ENCODE results near the gene KRT71.

KRT71 gene

GRCh38 chr12:52519826-52520662, 32.9 kb downstream of the KRT71 start, which contains the start of gene KRT5:
TSS of gene KRT5 (minus strand) at chr12:52520394. CDS start at chr12:52520296, 98 bp downstream.
- TF ChIP-seq, protein P1, sequence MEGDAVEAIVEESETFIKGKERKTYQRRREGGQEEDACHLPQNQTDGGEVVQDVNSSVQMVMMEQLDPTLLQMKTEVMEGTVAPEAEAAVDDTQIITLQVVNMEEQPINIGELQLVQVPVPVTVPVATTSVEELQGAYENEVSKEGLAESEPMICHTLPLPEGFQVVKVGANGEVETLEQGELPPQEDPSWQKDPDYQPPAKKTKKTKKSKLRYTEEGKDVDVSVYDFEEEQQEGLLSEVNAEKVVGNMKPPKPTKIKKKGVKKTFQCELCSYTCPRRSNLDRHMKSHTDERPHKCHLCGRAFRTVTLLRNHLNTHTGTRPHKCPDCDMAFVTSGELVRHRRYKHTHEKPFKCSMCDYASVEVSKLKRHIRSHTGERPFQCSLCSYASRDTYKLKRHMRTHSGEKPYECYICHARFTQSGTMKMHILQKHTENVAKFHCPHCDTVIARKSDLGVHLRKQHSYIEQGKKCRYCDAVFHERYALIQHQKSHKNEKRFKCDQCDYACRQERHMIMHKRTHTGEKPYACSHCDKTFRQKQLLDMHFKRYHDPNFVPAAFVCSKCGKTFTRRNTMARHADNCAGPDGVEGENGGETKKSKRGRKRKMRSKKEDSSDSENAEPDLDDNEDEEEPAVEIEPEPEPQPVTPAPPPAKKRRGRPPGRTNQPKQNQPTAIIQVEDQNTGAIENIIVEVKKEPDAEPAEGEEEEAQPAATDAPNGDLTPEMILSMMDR (conservative IDR thresholded peaks at IDR 0.05; ENCODE audit: low read depth, low read length) = no peak
- Histone ChIP-seq H4K20me1 (ENCODE audit: insufficient read depth) (no peaks in the 10 kb centered on the region), H3K9ac (no peak within 1 kb of the TSS), H3K36me3 (ENCODE audit: insufficient read depth) (no peaks in the 10 kb centered on the region), H3K27me3 (ENCODE audit: insufficient read depth, low read depth) (peaks cover 20% of the 10 kb centered on the region; the same call in 1 of the 2 replicates), H3K4me3 (IDR thresholded peaks at IDR 0.05; ENCODE audit: insufficient read depth, low read depth, low read length) (no peak within 1 kb of the TSS), H3K4me2 (no peak within 1 kb of the TSS), H3K27ac (no peak within 1 kb of the TSS), H3K79me2 (ENCODE audit: insufficient read depth, low read depth) (no peaks in the 10 kb centered on the region), H2AFZ (ENCODE audit: low read depth) (no peak within 1 kb of the TSS), H3K4me1 (ENCODE audit: low read depth, poor library complexity, severe bottlenecking) (no peaks in the 10 kb centered on the region)

GRCh38 chr12:52519387-52519703, 33.6 kb downstream of the KRT71 start:
- Histone ChIP-seq H3K9ac (no peak overlapping the region), H3K27ac (no peak overlapping the region), H3K4me1 (ENCODE audit: low read depth, poor library complexity, severe bottlenecking) (no peaks in the 10 kb centered on the region), H3K27me3 (ENCODE audit: insufficient read depth, low read depth) (peaks cover 20% of the 10 kb centered on the region; the same call in 1 of the 2 replicates), H2AFZ (ENCODE audit: low read depth) (no peak overlapping the region), H3K4me2 (no peak overlapping the region), H3K79me2 (ENCODE audit: insufficient read depth, low read depth) (no peaks in the 10 kb centered on the region), H3K4me3 (IDR thresholded peaks at IDR 0.05; ENCODE audit: insufficient read depth, low read depth, low read length) (no peak overlapping the region), H3K36me3 (ENCODE audit: insufficient read depth) (no peaks in the 10 kb centered on the region), H4K20me1 (ENCODE audit: insufficient read depth) (no peaks in the 10 kb centered on the region)
- TF ChIP-seq, protein P1 (conservative IDR thresholded peaks at IDR 0.05; ENCODE audit: low read depth, low read length) = no peak

- TF ChIP-seq, protein P1 (conservative IDR thresholded peaks at IDR 0.05; ENCODE audit: low read depth, low read length) = no peak
- no peak overlapping the region for H3K4me2 ChIP-seq
- H3K9ac ChIP-seq = no peak overlapping the region
- no peak overlapping the region for H3K4me3 ChIP-seq (IDR thresholded peaks at IDR 0.05; ENCODE audit: insufficient read depth, low read depth, low read length)
- no peaks in the 10 kb centered on the region for H3K79me2 ChIP-seq (ENCODE audit: insufficient read depth, low read depth)
- peaks cover 15% of the 10 kb centered on the region; the same call in 1 of the 2 replicates for H3K27me3 ChIP-seq (ENCODE audit: insufficient read depth, low read depth)
- H3K36me3 ChIP-seq (ENCODE audit: insufficient read depth) = no peaks in the 10 kb centered on the region
- no peak overlapping the region for H3K27ac ChIP-seq
- no peaks in the 10 kb centered on the region for H4K20me1 ChIP-seq (ENCODE audit: insufficient read depth)
- no peak overlapping the region for H2AFZ ChIP-seq (ENCODE audit: low read depth)
- no peaks in the 10 kb centered on the region for H3K4me1 ChIP-seq (ENCODE audit: low read depth, poor library complexity, severe bottlenecking)
Measured at GRCh38 chr12:52518574-52519386, 34.2 kb downstream of the KRT71 start.

DNA sequence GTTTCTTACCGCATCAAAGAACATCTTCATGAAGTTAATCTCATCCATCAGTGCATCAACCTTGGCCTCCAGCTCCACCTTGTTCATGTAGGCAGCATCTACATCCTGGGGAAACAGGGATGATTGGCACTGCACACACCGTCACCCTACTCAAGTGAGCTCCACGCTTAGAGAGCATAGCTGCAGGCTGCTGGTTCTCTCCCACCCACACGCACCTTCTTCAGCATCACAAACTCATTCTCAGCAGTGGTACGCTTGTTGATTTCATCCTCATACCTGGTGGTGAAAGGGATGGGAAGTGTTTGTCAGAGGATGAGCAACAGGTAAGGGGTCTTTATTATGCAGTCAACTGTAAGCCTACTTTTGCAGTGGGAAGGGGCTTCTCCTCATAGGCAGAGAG, 35.1 kb downstream of the KRT71 start:
- Histone ChIP-seq H2AFZ (ENCODE audit: low read depth) (no peak overlapping the region), H4K20me1 (ENCODE audit: insufficient read depth) (no peaks in the 10 kb centered on the region), H3K27me3 (ENCODE audit: insufficient read depth, low read depth) (peaks cover 13% of the 10 kb centered on the region; the same call in 1 of the 2 replicates), H3K4me3 (IDR thresholded peaks at IDR 0.05; ENCODE audit: insufficient read depth, low read depth, low read length) (no peak overlapping the region), H3K36me3 (ENCODE audit: insufficient read depth) (no peaks in the 10 kb centered on the region), H3K79me2 (ENCODE audit: insufficient read depth, low read depth) (no peaks in the 10 kb centered on the region), H3K27ac (no peak overlapping the region), H3K4me2 (no peak overlapping the region), H3K9ac (no peak overlapping the region), H3K4me1 (ENCODE audit: low read depth, poor library complexity, severe bottlenecking) (no peaks in the 10 kb centered on the region)
- TF ChIP-seq, protein P1 (conservative IDR thresholded peaks at IDR 0.05; ENCODE audit: low read depth, low read length) = no peak
